ENCODE measurements around the gene SFXN2.

GRCh38 chr10:102726274-102726673, 11.8 kb downstream of the SFXN2 start:
- TF ChIP-seq POLR2AphosphoS5 (IDR thresholded peaks at IDR 0.05) (peak in 1 of 2 donors; percentile 38), EP300 (IDR thresholded peaks at IDR 0.05) (no peak), POLR2A (IDR thresholded peaks at IDR 0.05; ENCODE audit: low read depth) (no peak)
- TF ChIP-seq, protein P1, sequence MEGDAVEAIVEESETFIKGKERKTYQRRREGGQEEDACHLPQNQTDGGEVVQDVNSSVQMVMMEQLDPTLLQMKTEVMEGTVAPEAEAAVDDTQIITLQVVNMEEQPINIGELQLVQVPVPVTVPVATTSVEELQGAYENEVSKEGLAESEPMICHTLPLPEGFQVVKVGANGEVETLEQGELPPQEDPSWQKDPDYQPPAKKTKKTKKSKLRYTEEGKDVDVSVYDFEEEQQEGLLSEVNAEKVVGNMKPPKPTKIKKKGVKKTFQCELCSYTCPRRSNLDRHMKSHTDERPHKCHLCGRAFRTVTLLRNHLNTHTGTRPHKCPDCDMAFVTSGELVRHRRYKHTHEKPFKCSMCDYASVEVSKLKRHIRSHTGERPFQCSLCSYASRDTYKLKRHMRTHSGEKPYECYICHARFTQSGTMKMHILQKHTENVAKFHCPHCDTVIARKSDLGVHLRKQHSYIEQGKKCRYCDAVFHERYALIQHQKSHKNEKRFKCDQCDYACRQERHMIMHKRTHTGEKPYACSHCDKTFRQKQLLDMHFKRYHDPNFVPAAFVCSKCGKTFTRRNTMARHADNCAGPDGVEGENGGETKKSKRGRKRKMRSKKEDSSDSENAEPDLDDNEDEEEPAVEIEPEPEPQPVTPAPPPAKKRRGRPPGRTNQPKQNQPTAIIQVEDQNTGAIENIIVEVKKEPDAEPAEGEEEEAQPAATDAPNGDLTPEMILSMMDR (IDR thresholded peaks at IDR 0.05) = no peak
